GM19328 (cell line): ENCODE measurements around the gene CYP3A5.
"Not testable (repeated sequence)": the region's sequence is repeated elsewhere in the genome, so short reads cannot be mapped to it uniquely, and the experiment has no call there.

Experiments
- ATAC-seq: cut with Tn5 transposase; IDR thresholded peaks from one replicate; pipeline ENCODE4 v1.9.1; 2021; ENCODE audit warnings: mild to moderate bottlenecking, moderate library complexity; ENCODE audit not compliant: unreplicated experiment

CYP3A5 gene

DNA sequence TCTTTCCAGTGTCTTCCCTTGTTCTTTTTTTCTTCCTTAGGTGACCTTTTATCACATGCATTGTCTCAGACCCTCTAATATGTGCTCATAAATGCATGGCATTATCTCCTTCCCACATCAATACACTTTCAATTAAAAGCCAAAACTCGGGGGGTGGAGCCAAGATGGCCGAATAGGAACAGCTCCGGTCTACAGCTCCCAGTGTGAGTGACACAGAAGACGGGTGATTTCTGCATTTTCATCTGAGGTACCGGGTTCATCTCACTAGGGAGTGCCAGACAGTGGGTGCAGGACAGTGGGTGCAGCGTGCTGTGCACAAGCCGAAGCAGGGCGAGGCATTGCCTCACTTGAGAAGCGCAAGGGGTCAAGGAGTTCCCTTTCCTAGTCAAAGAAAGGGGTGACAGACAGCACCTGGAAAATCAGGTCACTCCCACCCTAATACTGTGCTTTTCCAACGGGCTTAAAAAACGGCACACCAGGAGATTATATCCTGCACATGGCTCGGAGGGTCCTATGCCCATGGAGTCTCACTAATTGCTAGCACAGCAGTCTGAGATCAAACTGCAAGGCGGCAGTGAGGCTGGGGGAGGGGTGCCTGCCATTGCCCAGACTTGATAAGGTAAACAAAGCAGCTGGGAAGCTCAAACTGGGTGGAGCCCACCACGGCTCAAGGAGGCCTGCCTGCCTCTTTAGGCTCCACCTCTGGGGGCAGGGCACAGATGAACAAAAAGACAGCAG is 6.2 kb upstream of the CYP3A5 start:
- ATAC-seq = not testable (repeated sequence)

DNA sequence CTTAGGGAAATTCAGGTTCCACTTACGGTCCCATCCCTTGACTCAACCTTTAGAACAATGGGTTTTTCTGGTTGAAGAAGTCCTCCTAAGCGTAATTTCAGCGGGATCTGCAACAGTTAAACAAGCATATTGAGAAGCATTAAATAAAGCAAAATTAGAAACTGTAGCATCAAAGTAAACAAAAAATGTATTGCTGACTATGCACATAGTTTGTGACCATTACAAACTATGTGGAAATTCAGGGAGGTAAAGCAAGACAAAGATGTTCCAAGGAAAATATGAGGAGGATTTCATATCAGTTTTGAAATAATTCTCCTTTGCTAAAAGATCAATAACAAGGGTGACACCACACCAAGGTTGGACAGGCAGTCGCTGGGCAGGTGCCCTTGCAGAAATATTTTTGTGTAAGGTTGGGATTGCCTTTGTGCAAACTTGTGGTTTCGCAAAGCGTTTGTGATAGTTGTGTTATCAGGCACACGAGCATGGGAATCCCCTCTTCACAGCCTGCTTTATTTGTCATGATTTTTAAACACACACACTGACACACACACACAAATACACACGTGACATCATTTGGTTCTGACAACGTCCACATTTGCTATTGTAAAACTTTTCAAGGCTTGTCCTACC is 5.4 kb upstream of the CYP3A5 start:
- no peak for ATAC-seq

DNA sequence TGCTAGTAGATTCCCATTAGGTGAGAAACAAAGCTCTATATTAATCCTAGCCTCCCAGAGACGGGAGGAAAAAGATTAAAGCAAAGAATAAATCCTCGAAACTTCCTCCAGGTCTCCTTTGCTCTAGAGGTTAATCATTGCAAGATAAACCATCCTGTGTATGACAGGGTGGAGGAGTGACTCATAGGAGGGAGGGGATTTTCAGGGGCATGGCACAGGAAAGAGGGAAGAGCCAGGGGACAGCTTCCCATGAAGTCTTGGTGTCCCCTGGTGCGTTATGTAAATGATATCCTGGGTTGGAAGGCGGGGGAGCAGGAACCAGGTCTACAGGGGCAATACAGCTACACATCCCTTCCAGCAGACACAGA is 780 bp downstream of the CYP3A5 start:
- ATAC-seq = no peak

DNA sequence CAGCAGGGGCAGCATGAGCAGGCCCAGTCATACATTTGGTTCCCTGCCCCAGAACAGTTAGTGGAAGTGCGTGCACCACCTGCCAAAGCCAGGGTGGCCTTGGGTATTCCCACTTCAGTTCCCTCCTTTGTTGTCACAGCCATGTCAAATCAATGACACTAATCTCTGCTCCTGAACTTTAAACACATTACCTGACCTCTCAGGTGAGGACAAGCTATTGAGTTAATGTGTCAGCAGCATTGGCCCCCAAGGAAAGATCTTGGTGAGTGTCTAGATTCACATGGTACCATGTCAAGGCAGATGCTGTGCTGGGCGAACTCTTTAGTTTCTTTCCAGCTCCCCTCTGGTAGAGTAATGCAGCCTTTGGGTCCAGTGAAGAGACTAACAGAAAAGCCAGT is 2.1 kb downstream of the CYP3A5 start:
- ATAC-seq = no peak

DNA sequence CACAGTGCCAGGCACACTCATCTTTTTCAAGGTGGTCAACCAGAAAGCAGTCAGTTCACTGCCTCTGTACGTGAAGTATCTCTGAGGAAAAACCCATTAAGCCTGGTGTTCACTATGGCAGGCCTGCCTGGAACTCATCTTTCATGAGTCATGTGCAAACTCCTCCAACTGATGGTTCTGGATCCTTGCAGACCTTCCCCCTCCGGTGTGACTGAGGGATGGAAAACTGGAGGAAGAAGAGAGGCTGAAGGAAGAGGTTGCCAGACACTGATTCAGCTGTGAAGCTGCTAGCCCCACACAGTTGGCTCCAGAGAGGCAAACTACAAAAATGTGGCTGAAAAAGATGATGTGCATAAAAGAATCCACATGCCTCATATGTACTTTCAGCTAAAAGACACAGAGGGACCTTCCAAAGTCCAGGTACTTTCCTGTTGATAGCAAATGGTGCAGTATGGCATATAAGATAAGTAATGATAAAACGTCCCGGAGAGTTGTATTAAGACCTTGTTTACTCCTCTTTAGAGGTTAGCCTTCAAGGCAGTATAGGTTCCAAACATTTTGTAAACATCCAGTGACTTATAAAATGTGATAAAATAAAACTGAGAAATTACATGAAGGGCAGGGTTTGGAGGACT is 2.7 kb downstream of the CYP3A5 start:
- ATAC-seq = no peak

DNA sequence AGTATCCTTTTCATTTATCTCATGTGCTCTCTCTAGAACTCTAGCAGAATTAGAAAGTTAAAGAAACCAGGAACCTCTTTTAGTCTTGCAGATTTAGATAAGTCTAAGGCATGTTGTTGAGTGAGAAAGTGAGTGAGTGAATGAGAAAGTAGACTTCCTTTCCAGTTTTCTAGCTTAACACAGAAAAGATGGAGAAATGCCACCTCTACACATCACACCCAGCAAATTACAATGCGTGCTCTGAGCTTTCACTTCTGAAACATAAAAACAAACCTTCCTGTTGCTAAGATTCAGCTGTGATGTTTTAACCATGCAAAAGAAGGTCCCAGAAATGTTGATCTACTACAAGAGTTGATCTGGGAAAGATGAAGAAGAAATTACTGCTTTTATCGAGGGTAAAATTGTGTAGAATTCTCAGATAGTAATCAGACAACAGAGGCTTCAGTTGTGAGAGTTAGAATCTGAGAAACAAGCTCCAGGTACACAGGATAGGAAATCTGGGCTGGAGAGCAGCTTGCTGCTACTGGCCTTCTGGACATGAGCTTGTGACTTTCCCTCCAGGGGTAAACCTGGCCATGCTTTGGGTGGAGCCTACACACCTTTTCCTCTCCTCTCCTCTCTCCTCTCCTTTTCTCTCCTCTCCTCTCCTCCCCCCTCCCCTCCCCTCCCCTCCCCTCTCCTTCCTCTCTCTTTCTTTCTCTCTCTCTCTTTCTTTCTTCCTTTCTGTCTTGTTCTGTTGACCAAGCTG is 4.6 kb downstream of the CYP3A5 start:
- no peak for ATAC-seq

DNA sequence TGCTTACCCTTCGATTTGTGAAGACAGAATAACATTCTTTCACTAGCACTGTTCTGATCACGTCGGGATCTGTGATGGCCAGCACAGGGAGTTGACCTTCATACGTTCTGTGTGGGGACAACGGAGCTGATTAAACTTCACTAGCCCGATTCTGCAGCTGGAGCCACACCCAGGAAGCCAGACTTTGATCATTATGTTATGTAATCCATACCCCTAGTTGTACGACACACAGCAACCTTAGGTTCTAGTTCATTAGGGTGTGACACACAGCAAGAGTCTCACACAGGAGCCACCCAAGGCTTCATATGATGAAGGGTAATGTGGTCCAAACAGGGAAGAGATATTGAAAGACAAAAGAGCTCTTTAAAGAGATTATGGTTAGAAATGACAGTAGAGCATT is 7.2 kb downstream of the CYP3A5 start:
- ATAC-seq = no peak

DNA sequence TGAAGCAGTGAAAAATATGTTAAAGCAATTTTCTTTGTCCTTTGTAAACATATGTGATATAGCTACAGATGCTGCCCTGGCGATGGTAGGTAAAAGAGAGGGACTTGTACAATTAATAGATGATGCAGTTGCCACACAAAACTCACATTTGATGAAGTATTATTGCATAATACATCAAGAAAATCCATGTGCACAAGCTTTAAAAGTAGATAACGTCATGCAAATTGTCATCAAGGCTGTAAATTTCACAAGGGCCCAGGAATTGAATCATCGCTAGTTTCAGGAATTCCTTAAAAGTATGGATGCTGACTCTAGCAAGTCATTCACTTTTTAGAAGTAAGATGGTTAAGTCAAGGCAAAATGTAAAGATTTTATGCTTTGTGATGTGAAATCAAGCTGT is 10.0 kb downstream of the CYP3A5 start:
- no peak for ATAC-seq

DNA sequence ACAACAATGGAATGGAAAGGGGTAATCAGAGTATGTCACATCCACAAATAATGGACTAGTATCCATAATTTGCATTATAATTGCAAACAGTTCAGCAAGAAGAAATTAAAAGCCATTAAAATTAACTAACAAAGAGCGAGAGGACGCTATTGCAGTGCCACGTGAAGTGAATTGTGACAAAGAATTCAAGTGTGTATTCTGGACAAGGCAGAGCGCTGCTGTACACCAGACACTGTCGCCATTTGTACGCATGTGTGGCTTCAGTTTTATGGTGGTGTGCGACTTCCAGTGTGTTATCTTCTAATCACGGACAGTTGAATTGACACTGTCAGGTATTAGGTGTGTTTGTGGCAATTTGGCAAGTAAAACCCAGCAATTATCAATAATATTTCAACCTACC is 11.3 kb downstream of the CYP3A5 start:
- ATAC-seq = no peak

DNA sequence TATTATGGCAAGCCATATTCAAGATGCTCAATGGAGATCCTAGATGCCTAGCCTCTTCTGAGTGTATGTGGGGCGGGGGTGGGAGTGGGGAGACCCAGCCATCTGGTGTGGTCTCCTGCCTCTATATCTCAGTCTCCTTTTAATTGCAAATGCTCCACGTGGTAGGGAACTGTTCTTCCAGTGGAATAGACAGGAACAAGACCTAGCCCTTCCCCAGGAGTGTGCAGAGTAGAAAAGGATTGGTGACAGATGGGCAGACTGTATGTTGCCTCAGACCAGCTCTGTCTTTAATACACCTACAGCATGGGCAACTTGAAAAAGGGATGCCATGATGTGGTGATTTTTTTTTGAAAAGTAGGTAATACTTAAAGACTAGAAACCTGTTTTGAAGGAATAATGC is 12.6 kb downstream of the CYP3A5 start:
- ATAC-seq = no peak

DNA sequence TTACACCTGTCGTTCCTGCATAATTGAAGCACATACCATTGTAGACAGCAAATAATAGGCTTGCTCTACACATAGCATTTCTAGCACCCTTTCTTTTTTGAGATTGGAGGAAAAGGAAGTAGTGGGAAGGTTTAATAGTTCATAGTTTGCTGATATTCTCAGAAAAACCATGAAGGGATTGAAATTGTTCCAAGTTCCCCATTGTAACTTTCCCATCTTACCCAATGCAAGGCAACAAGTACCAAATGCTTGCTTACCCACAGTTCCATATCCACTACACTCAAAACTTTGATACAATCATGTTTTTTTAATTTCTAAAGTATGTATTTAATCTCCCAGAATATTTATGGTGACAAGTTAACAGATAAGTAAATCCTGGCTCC is 13.8 kb downstream of the CYP3A5 start:
- ATAC-seq = no peak

DNA sequence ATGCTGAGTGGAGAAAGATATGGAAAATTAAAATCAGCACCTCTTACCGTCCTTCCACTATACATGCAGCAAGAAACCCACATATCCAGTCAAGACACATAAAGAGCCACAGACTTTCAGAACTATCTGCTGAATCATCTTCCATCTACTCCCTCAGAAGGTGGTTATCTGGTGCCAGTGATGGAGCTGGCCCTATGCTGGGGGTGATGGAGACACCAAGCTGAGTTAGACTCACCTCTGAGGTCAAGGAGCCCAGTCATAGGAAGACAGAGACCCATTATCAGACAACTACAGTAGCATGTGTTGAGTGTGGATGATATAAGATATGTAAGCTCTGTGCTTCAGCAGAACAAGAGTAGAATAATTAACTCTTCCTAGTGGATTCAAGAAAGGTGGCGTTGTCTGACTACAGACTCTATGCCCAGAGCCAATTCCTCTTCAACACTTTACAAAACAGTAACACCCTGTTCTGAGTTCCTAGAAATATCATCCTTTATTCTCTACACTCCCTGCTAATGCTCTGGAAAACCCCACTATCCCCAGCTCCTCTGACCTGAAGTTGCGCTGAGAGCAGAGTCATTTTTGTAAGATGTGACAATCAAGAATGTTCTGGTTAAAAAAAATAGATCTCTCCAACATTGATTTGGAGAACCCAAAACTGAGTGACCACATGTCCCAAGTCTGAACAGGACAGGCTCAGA is 14.3 kb downstream of the CYP3A5 start:
- ATAC-seq = no peak

DNA sequence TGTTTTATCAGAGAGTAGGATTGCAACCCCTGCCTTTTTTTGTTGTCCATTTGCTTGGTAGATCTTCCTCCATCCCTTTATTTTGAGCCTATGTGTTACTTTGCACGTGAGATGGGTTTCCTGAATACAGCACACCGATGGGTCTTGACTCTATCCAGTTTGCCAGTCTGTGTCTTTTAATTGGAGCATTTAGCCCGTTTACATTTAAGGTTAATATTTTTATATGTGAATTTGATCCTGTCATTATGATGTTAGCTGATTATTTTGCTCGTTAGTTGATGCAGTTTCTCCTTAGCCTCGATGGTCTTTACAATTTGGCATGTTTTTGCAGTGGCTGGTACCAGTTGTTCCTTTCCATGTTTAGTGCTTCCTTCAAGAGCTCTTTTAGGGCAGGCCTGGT is 21.9 kb downstream of the CYP3A5 start:
- not testable (repeated sequence) for ATAC-seq

DNA sequence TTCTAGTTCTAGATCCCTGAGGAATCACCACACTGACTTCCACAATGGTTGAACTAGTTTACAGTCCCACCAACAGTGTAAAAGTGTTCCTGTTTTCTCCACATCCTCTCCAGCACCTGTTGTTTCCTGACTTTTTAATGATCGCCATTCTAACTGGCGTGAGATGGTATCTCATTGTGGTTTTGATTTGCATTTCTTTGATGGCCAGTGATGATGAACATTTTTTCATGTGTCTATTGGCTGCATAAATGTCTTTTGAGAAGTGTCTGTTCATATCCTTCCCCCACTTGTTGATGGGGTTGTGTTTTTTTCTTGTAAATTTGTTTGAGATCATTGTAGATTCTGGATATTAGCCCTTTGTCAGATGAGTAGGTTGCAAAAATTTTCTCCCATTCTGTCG is 25.2 kb downstream of the CYP3A5 start:
- not testable (repeated sequence) for ATAC-seq

DNA sequence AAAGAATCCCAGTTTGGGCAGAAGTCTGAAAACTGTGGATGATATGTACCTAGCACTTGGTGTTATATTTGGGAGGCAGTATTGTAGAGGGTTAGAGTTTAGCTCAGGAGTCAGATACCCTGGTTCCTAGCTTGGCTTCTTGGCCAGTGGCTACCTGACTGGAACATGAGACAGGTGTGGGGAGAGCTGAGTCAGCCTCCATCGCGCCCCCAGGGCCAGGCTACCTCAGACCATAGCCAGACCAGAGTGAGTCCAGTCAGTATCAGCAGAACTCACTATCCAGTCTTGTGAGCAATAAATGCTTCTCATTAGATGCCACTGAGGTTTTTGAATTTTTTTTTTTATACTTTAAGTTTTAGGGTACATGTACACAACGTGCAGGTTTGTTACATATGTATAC is 26.0 kb downstream of the CYP3A5 start:
- no peak for ATAC-seq

DNA sequence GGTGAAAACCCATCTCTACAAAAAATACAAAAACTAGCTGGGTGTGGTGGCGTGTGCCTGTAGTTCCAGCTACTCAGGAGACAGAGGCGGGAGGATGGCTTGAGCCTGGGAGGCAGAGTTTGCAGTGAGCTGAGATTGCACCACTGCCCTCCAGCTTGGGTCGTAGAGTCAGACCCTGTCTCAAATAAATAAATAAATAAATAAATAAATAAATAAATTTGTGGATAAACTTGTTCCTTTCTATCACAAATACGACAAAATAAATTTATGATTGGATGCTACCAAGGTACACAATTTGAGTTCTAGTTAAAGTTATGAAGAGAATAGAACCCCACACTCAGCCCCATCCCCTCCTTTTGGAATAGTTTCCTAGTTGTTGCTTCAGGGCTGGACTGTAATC is 26.5 kb downstream of the CYP3A5 start:
- ATAC-seq = not testable (repeated sequence)

DNA sequence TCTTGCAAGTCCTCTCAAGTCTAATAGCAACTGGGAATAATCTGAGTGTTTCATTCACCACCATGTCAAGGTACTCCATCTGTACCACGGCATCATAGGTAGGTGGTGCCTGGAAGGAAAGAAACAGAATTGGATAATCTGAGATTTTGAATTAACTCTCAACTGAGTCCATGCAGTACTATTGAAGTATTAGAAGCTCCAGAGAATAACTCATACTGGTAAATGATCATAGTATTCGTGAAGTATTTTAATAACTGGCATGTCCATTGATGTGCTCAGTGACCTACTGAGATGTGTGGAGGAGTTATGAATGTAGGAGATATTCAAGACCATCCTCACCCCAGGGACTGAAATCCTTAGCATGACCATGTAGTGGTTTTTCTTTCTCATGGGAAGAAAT is 27.1 kb downstream of the CYP3A5 start:
- ATAC-seq = no peak

DNA sequence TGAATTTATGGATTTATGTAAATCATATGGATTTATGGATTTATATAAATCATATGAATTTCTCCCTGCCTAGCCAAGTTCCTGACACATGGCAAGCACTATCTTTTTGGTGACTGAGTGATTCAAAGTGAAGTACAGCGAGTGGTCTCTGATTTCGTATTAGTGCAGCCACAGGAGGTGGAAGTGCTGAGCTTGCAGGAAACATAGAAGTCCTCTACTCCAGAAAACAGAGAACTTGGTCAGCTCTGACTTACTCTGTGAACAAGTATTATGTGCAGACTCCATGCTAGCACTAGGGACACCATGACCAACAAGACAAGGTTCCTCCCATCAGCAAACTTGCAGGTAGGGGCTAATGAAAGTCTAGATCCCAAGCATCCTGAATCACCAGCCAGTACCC is 28.5 kb downstream of the CYP3A5 start:
- ATAC-seq = no peak

DNA sequence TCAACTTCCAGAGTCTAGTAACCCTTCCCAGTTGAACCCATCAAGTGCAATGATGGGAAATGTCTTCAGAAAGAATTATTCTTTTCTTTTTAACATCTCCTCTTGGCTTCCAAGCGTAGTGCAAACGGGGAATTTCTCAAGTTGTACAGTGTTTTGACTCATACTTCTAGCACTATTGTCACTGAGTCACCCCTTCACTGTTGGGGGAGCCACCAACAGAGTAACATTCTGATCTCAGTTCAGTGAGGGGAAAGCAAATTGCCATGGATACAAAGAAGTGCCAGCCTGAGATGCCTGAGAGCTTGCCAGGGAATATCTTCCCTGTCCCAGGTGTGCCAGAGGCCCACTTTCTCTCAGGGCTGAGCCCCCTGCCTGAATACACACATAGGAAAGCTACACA is 31.0 kb downstream of the CYP3A5 start:
- ATAC-seq = no peak

DNA sequence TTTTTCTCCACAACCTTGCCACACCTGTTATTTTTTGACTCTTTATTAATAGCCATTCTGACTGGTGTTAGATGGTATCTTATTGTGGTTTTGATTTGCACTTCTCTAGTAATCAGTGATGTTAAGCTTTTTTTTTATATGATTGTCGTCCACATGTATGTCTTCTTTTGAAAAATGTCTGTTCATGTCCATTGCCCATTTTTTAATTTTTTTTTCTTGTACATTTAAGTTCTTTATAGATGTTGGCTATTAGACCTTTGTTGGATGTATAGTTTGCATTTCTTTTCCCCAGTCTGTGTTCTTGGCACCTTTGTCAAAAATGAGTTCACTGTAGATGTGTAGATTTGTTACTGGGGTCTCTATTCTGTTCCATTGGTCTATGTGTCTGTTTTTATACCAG is 34.2 kb downstream of the CYP3A5 start:
- ATAC-seq = no peak

DNA sequence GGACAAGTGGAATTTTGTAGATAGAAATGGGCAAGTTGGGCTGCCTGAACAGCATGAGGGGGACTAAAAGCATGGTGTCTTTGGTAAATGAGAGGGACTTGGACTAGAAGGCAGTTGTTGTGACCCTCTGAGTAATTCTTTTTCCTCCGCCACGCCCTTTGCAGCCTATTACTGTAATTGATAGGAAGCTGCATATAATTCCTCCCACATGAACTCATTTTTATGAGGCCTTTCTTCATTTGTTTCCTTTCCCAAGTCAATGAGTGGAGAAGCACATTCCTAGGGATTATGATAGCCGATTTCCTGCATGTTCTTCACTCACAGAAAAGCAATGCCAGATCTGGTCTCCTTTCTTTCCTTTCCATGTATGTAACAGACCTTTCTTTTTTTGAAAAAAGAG is 35.4 kb downstream of the CYP3A5 start:
- no peak for ATAC-seq
